ENCODE data around the gene ZFP1.
A peak's percentile ranks its signal among the peaks of the same experiment; 100 is the strongest.

ZFP1 gene

GRCh38 chr16:75113541-75114121, 34.7 kb upstream of the ZFP1 start:
- no peak for DNase-seq (ENCODE audit: low spot score)

GRCh38 chr16:75114179-75114945, 34.0 kb upstream of the ZFP1 start:
- DNase-seq (ENCODE audit: low spot score), result no peak

- no peak for DNase-seq (ENCODE audit: low spot score)
Measured at GRCh38 chr16:75114946-75115825, 33.1 kb upstream of the ZFP1 start.

GRCh38 chr16:75116081-75116910, 32.0 kb upstream of the ZFP1 start, which contains the start of gene LDHD:
Gene LDHD (minus strand): TSS chr16:75116780. CDS start chr16:75116720, 60 bp downstream.
- peak; percentile 68 for DNase-seq (ENCODE audit: low spot score)

- DNase-seq (ENCODE audit: low spot score), result no peak
Measured at GRCh38 chr16:75116911-75117245, 31.4 kb upstream of the ZFP1 start.

GRCh38 chr16:75118943-75119539, 29.3 kb upstream of the ZFP1 start:
- no peak for DNase-seq (ENCODE audit: low spot score)

- no peak for DNase-seq (ENCODE audit: low spot score)
Measured at GRCh38 chr16:75120253-75120652, 28.1 kb upstream of the ZFP1 start.

- DNase-seq (ENCODE audit: low spot score), result no peak
Measured at GRCh38 chr16:75121949-75122568, 26.3 kb upstream of the ZFP1 start.

- DNase-seq (ENCODE audit: low spot score), result no peak
Measured at GRCh38 chr16:75122609-75123008, 25.7 kb upstream of the ZFP1 start.

GRCh38 chr16:75127713-75128415, 20.5 kb upstream of the ZFP1 start:
- DNase-seq (ENCODE audit: low spot score), result no peak

- DNase-seq (ENCODE audit: low spot score), result peak; percentile 54
Measured at GRCh38 chr16:75129421-75130149, 18.7 kb upstream of the ZFP1 start.

GRCh38 chr16:75130150-75130771, 18.1 kb upstream of the ZFP1 start:
- no peak for DNase-seq (ENCODE audit: low spot score)

GRCh38 chr16:75131081-75131480, 17.2 kb upstream of the ZFP1 start:
- no peak for DNase-seq (ENCODE audit: low spot score)

- DNase-seq (ENCODE audit: low spot score), result no peak
Measured at GRCh38 chr16:75138233-75138632, 10.1 kb upstream of the ZFP1 start.

- DNase-seq (ENCODE audit: low spot score), result no peak
Measured at GRCh38 chr16:75138636-75139035, 9.7 kb upstream of the ZFP1 start.

GRCh38 chr16:75139498-75139897, 8.8 kb upstream of the ZFP1 start:
- DNase-seq (ENCODE audit: low spot score), result no peak

GRCh38 chr16:75143941-75144340, 4.4 kb upstream of the ZFP1 start:
- DNase-seq (ENCODE audit: low spot score), result no peak

- no peak for DNase-seq (ENCODE audit: low spot score)
Measured at GRCh38 chr16:75147968-75148310, 385 bp upstream of the ZFP1 start.

GRCh38 chr16:75151798-75152197, 3.5 kb downstream of the ZFP1 start:
- no peak for DNase-seq (ENCODE audit: low spot score)
